ENCODE measurements around the gene TCFL5.

TCFL5 gene

GRCh38 chr20:62861726-62862336 lies at the start of gene TCFL5:
TCFL5 (minus strand) TSS chr20:62861822; CDS start chr20:62861670, 152 bp downstream.
- peak; percentile 84 to 91 for DNase-seq (ENCODE audit: low read depth in 2 of 2)

DNA sequence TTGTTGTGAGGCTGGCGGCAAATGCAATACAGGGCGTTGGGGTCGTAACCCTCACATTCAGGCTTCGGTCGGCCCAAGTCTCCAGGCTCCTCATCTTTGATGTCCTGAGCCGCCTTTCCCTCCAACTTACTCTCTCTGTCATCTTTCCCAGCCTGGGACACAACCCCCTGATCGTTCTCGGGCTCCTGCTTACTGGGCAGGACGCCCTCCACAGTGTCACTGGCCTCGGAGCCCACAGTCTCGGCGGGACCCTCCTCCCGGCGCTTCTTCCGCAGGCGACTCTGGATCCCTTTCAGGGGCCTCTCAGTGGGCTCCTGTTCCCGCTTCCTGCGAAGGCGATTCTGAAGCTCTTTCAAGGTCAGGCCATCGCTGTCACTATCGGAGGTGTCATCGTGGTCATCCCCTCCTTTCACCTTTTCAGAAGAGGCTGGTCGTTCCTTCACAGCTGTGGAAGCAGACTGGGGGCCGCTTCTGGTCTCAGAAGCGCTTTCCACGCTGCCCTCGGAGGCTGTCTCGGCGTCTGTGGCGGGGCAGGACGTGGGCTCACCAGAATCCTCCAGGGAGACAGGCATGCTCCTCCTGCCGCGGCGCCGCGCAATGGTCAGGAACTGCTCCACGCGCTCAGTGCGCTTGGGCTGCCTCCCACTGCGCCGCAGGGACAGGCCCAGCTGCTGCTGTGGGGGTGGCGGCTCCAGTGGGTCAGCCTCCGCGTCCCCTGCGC lies 49.3 kb upstream of the TCFL5 start:
- DNase-seq (ENCODE audit: low read depth in 2 of 2) = no peak

DNA sequence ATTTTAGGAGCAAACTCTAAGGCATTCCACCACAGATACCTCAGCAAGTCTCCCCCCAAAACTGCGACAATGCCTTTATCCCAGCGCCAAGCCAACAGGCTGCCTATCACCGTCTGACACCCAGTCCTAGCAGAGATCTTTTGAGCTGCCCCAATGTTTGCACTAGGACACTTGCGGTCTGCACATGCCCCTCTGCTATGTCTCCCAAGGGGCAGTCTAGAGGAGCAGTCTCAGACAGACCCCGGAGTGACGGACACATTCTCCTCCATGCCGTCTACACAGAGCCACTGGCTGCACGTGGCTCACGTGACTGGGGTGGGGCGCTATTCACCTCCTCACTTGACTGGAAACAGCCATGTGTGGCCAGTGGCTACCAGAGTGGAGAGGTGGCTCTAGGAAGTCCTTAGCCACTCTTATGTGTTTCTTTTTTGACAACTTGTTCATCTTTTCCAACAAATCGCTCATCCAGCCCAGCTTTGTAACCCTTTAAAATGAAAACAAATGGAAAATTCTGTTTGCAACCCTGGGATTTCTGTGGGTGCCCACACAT lies 48.7 kb upstream of the TCFL5 start:
- no peak for DNase-seq (ENCODE audit: low read depth in 2 of 2)

DNA sequence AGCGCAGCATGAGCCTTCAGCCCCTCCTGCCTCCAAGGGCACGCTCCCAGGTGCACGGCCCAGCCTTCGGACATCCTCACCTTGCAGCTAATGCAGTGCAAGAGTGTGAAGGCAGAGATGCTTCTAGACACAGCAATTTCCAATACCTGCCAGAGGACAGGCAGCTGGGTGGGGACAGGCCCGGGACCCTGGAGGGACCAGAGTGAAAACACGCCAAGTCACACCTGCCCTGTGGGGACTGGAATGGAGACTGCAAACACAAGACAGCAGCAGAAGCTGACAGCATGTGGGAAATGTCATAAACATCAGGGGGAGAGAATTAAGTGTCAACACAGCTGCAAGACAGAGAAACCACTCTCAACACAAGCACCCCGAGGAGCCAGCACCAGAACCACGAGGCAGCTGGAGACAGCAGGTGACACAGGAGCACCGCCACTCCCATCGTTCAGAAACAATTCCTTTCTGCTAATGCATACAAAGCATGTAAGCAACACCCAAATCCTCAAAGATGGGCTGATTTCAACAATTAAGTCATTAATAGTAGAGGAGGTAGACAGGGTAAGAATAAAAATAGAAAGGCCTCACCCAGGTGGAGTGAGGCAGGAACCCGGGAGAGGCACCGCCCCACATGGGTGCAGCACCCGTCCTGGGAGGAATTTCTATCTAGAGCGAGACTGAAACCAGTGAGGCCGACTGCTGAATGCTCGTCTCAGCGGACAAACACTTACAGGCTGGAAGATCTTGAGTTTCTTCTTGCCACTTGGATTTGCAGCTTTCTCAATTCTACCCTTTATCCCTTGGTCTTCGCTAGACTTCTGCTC lies 47.6 kb upstream of the TCFL5 start:
- no peak for DNase-seq (ENCODE audit: low read depth in 2 of 2)

- DNase-seq (ENCODE audit: low read depth in 2 of 2) = no peak
These were observed 46.0 kb upstream of the TCFL5 start for GRCh38 chr20:62907384-62908317.

GRCh38 chr20:62906647-62907375 lies 45.2 kb upstream of the TCFL5 start:
- DNase-seq (ENCODE audit: low read depth in 2 of 2) = no peak

DNA sequence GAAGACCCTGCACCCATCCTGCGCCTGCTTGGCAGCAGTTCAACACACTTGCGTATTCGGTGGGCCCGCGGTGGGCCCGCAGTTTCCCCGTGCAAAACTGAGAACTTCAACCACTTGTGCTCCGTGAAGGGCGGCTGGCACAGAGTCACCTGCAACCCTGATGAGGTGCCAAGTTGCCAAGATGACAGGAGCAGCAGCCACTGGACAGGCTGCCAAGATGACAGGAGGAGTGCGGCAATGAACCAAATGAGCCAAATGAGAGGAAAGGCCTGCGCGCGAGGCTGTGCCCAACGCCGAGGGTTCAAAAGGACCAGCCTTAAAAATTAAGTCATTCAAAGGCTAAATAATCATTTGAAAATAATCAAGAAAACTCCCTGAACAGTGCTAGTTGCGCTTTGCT lies 44.6 kb upstream of the TCFL5 start:
- no peak for DNase-seq (ENCODE audit: low read depth in 2 of 2)

DNA sequence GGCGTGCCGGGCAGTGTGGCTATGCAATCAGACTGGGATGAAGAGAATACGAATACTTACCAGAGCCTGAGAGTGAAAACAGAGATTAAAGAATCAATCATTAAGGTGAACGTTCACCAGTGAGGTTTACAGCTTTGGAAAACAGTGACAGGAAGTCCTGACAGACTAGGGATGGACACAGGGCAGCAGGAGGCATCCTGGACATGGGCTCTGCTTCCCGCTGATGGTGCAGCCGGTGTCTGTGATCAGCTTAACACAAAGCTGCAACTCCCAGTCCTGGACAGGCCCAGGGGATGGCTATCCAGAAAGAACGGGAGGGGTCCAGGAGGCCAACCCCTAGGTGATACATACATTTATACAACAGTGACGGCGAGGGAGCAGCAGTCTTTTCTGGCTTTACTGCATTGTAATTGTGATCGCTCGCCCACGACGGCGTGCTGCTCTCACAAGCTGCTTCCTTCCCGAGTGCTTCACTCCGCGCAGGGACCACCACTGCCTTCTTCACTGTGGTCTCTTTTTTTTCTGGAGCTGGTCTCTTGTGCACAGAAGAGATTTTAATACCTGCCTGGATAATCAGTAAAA lies 44.0 kb upstream of the TCFL5 start:
- DNase-seq (ENCODE audit: low read depth in 2 of 2) = no peak

GRCh38 chr20:62902926-62903615 lies 41.4 kb upstream of the TCFL5 start:
- no peak for DNase-seq (ENCODE audit: low read depth in 2 of 2)

- DNase-seq (ENCODE audit: low read depth in 2 of 2) = no peak
These were observed 40.3 kb upstream of the TCFL5 start for GRCh38 chr20:62901891-62902290.

DNA sequence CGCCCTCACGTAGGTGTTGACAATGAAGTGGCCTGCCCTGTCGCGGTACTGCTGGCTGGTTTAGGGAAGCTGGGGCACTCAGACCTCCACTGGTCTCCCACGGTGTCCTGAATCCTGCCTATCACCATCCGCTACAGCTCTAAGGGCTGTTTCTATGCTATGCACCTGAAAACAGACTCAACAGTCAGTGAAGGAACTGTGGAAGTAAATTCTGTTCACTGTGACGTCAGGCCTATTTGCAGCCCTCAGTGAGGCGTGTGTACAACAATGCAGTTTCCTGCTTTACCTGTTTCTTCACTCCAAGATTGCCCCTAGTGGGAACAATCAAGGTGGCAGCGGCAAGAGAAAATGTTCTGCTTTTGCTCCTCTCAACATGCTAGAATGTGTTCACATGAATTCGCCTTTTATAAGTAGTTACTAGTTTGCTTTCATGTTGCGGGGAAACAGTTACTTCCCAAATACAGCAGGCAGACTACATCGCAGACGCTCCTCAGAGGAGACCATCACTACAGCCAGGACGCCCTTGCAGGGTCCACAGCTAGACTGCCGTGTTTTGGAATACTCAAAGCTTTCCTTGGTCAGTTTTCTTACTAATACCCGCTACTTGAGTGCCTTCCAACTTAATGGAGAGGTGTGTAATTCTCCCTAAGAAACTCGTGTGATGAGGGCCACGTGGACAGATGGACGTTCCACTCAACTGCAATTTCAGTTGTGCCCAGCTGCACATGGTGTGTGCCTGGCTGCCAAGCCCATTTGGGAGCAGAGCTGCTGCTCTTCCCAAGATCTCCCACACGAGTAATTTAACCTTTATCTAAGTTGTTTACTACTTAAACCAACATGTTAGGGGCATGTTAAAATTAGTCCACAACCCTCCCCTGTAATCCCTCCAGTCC lies 39.3 kb upstream of the TCFL5 start:
- no peak for DNase-seq (ENCODE audit: low read depth in 2 of 2)

- peak; percentile 47 to 56 for DNase-seq (ENCODE audit: low read depth in 2 of 2)
These were observed 38.5 kb upstream of the TCFL5 start for GRCh38 chr20:62900052-62900691.

GRCh38 chr20:62899633-62900051 lies 38.0 kb upstream of the TCFL5 start:
- no peak for DNase-seq (ENCODE audit: low read depth in 2 of 2)

DNA sequence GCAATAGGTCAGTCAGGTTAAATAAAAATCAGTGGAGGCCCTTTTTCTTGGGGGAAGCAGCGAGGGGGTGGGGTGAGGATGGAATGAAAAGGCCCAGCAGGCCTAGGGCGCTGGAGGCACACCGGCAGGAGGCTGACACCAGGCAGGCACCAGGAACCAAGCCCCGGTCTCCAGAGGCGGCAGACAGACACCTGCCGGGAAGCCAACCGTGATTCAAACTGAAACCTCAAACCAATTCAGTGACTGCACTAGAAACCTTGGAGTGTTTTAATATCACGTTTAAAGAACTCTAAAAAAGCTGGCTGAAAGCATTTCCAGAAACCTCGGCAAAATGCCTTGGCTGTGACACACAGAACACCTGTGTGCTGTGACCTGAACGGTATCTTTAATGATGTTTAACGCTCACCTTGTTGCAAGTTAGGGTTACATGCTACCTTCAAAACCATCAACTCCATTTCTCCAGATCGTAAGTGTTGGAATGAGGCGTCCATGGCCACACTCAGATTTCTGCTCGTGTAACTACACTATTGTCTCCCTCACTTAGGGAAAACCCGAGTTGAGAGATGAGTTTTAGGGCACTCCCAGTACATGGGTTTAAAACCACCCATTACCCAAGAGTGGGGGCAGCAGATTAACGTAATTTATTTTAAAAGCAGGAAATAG lies 37.5 kb upstream of the TCFL5 start:
- no peak for DNase-seq (ENCODE audit: low read depth in 2 of 2)

GRCh38 chr20:62898093-62898964 lies 36.7 kb upstream of the TCFL5 start:
- no peak for DNase-seq (ENCODE audit: low read depth in 2 of 2)

GRCh38 chr20:62897666-62898065 lies 36.0 kb upstream of the TCFL5 start:
- DNase-seq (ENCODE audit: low read depth in 2 of 2) = no peak

- DNase-seq (ENCODE audit: low read depth in 2 of 2) = no peak
These were observed 34.9 kb upstream of the TCFL5 start for GRCh38 chr20:62896526-62896925.
